ENCODE measurements around the gene SULT1C2.

GRCh38 chr2:108323619-108324018 is 34.9 kb downstream of the SULT1C2 start:
- TF ChIP-seq TAF1 (IDR thresholded peaks at IDR 0.05; ENCODE audit: borderline replicate concordance, insufficient read depth, low read length): no peak
- no peak for TF ChIP-seq REST (IDR thresholded peaks at IDR 0.05; ENCODE audit: insufficient read depth in 1 of 2, low read depth in 2 of 2, low read length in 2 of 2)
- no peak for TF ChIP-seq POLR2AphosphoS5 (IDR thresholded peaks at IDR 0.05; ENCODE audit: low read depth, low read length)

All from PFSK-1 (cell line).